NCI-H1930 (cell line): ENCODE measurements around the gene DNAL4.

Experiments used
- DNase-seq, 2 experiments: peaks; one replicate each; lab custom pipeline; 2025; lab: John Stamatoyannopoulos, UW

DNAL4 gene

GRCh38 chr22:38793721-38794466 is at the start of gene DNAL4:
TSS of gene DNAL4 (minus strand) at chr22:38794143. CDS start at chr22:38782731, 11,412 bp downstream.
- peak; percentile 96 to 98 for DNase-seq

- DNase-seq, result peak; percentile 49 to 67
Measured at GRCh38 chr22:38843201-38843656, 49.3 kb upstream of the DNAL4 start.

DNA sequence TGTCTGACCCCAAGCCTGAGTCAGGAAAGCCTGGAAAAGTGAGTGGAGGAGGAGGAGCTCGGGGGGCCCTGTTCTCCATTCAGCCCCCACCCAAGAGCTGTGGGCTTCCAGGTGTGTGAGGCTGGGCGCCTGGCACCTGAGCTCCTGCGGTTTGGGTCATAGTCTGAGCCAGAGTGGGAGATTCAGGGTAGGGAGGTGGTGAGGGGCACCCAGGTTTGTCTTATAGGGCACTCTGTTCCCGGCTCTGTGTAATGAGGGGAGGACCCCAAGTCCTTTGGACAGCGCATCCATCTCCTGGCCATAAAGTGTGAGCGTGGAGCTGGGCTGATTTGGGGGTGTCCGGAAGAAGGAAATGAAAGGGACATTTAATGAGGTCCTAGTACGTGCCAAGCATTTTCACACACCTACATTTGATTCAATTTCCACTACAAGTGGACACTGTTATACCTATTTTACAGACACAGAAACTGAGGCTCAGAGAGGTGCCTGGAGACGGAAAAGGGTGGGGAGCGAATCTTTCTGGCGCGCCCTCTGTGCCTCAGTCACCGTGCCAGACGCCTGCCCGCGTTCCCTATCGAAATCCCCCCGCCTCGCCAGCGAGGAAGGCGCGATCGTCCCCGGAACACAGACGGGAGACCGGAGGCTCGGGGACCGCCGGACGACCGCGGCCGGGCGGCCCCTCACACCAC is 48.7 kb upstream of the DNAL4 start:
- no peak for DNase-seq

- no peak for DNase-seq
Measured at GRCh38 chr22:38841635-38842034, 47.7 kb upstream of the DNAL4 start.

- DNase-seq, result no peak
Measured at GRCh38 chr22:38841211-38841610, 47.3 kb upstream of the DNAL4 start.

DNA sequence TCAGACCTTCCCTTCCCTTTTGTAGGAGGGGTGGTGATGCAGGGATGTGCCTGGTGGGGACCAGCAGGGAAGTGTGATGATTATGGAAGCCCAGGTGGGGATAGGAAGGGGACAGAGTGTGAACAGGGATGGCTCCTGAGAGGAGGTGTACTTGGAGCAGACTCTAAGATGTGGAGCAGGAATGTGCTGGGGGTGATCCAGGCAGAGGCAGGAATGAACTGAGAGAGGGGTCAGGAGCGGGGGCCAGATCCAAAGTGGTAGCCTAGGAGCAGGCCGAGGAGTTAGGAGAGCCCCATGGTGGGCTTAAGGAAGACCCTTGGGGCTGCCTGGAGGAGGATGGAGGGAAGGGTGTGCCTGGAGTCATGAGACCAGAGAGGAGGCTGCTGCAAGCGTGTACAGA is 46.2 kb upstream of the DNAL4 start:
- no peak for DNase-seq

GRCh38 chr22:38839686-38840085 is 45.7 kb upstream of the DNAL4 start:
- DNase-seq, result no peak

- no peak for DNase-seq
Measured at GRCh38 chr22:38837414-38837928, 43.5 kb upstream of the DNAL4 start.

GRCh38 chr22:38835888-38836301 is 42.0 kb upstream of the DNAL4 start:
- no peak for DNase-seq

DNA sequence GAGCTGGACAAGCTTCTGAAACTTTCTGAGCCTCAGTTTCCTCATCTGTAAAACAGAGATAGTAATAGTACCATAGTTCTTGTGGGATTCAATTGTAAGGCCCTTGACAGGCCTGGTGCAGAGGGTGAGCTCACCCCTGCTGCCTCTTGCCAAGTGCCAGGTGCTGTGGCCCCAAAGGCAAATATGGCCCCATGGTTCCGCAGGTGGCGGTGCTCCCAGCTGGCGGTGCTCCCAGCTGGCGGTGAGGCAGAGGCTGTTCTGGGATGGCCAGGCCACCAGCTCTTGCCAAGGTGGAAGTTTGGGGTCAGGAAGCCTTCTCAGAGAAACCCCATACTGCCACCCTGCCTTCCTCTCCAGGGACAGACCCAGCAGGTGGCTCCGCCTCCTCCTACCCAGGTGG is 41.0 kb upstream of the DNAL4 start:
- no peak for DNase-seq

- DNase-seq, result no peak
Measured at GRCh38 chr22:38834215-38834953, 40.4 kb upstream of the DNAL4 start.

DNA sequence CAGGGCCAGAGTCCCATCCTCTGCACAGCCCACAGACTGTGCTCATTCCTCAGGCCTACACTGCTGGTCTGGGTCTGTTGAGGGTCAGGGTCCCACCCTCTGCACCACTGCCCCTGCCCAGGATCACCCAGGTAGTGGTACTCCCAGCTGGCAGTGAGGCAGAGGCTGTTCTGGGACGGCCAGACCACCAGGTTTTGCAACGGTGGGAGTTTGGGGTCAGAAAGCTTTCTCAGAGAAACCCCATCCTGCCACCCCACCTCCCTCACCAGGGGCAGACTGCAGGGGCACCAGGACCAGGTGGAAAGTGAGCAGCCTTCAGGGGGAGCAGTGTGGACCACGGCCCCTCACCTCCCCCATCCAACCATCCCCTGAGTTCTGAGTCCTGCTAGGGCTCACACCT is 39.1 kb upstream of the DNAL4 start:
- DNase-seq, result no peak

- DNase-seq, result no peak
Measured at GRCh38 chr22:38832005-38832978, 38.3 kb upstream of the DNAL4 start.

- no peak for DNase-seq
Measured at GRCh38 chr22:38831166-38831945, 37.4 kb upstream of the DNAL4 start.

DNA sequence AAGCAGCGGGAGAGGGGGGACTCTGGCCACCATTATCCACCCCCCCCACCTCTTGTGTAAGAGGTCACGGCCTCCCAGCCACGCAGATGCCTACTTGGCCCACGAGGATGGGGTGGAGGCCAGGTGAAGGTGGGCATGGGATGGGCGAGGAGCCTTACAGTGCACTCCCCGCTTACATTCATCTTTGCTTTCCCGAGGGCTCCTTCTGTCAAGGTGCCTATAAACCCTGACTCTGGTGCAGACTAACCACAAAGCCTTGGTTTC is 36.8 kb upstream of the DNAL4 start:
- no peak for DNase-seq

- no peak for DNase-seq
Measured at GRCh38 chr22:38830026-38830844, 36.3 kb upstream of the DNAL4 start.

DNA sequence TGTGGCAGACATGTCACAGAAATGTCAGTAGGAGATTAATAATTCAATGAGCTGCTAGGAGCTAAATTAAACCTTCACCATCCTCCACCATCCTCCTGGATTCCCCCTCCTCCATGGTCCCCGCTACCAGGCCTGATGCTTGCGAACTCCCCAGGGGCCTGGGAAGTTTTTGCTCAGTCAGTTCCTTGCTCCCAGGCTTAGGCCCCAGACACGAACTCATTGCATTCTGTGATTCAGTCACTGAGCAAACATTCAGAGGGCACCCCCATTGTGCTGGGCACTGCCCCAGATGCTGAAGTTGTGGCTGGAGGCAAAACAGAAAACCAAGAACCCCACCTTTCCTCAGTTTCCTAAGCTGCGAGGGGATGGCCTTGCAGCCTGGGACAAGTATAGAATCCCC is 35.5 kb upstream of the DNAL4 start:
- DNase-seq, result no peak

GRCh38 chr22:38828616-38829205 is 34.8 kb upstream of the DNAL4 start:
- no peak for DNase-seq

DNA sequence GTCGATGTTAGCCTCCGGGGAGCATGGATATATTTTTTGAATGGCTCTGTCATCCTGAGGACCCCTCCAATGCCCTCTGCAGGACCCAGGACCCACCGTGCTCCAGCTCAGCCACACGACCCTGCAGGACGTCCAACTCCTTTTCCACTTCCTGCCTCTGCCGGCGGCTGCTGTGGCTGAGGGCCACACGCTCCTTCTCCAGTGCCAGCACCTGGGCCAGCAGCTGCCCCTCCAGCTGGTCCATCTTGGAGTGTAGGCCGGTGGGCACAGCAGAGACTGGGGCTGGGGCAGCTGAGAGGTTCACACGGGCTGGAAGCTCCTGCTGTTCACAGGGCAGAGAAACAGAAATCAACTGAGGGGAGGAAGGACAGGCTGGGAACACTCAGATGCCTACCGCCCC is 34.2 kb upstream of the DNAL4 start:
- no peak for DNase-seq

DNA sequence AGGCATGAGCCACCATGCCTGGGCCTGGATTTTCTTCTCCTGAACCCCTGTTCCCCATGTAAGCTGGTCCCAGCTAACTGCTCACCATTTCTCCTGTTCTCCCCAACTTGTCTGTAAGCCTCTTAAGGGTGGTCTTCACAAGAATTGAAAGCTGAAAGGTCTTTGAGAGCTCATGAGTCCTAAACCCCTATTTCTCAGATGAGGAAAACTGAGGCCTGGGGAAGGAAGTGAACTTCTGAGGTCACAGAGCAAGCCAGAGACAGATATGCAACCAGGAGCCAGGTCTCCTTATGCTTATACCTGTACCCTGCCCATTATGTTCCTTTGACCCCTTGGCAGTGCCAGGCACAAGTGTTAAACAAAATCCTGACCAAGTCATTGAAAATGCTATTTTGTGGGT is 33.6 kb upstream of the DNAL4 start:
- DNase-seq, result no peak
